ENCODE results near the gene KLHL18.
A peak's percentile ranks its signal among the peaks of the same experiment; 100 is the strongest.
"Not testable (repeated sequence)": the region's sequence is repeated elsewhere in the genome, so short reads cannot be mapped to it uniquely, and the experiment has no call there.

The KLHL18 gene

DNA sequence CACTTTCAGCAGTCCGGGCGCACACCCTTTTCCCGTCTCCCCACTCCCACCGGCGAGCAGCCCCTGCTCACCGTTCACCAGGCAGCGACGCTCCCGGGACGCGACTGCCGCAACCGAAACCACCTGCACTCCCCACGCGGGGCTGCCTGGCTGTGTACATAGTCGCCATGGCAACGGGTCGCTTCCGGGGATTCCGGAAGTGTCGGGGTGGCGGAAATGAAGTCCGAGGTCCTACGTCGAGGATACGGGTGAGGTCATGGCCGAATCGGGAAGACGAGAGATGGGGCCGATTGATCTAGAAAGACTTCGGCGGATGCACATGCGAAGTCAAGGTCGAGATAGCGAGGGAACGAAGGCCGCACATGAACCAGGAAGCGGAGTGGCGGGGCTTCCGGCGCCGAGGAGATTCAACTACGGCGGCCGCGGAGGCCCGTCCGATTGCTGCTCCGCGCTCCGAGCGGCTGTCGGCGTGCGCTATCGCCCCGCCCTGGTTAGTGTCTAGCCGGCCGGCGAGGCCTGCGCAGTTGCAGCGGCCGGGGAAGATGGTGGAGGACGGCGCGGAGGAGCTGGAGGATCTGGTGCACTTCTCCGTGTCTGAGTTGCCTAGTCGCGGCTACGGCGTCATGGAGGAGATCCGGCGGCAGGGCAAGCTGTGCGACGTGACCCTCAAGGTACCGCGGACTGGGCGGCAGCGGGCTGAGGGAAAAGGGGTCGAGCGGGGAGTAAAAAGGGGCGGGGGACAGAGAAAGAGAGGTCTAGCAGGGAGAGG, at the start of gene KLHL18, which contains the start of gene KIF9:
TSS of gene KLHL18 (plus strand) at position 521 of the 769 bp plus-strand sequence. CDS start at position 543, 22 bp downstream.
TSS of gene KIF9 (minus strand) at position 376 of the 769 bp plus-strand sequence. CDS start 5,425 bp downstream, outside the sequence.
- DNase-seq, result peak; percentile 91

DNA sequence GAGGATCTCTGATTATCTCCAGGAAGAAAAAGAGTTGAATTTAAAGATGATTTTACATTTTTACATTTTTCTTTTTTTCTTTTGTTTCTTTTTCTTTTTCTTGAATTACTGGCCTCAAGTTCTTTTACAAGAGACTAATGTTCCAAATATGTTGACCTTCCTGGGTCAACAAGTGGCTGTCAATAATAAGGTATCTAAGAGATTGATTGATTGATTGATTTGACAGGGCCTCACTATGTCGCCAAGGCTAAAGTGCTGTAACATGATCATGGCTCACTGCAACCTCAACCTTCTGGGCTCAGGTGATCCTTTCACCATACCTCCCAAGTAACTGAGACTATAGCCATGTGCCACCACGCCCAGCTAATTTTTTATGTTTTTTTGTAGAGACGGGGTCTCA, 44.7 kb upstream of the KLHL18 start:
- no peak for DNase-seq

DNA sequence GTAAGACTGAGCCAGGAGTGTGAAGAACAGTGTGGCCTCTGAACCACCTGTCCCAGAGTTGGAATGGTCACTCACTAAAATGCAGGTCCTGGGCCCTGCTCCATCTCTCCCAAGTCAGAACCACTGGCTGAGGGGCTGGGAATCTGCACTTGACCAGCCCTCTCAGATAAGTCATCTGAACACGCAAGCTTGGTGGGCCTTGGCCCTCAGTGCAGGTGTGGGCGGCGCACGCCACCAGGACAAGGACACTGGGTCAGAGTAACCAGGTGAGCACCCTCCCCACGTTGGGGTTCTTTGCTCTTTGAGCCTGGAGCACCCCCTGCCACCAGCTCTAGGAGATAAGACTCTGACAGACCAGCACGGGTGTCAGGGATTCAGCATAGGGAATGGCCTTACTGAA, 42.8 kb upstream of the KLHL18 start:
- DNase-seq, result no peak

DNA sequence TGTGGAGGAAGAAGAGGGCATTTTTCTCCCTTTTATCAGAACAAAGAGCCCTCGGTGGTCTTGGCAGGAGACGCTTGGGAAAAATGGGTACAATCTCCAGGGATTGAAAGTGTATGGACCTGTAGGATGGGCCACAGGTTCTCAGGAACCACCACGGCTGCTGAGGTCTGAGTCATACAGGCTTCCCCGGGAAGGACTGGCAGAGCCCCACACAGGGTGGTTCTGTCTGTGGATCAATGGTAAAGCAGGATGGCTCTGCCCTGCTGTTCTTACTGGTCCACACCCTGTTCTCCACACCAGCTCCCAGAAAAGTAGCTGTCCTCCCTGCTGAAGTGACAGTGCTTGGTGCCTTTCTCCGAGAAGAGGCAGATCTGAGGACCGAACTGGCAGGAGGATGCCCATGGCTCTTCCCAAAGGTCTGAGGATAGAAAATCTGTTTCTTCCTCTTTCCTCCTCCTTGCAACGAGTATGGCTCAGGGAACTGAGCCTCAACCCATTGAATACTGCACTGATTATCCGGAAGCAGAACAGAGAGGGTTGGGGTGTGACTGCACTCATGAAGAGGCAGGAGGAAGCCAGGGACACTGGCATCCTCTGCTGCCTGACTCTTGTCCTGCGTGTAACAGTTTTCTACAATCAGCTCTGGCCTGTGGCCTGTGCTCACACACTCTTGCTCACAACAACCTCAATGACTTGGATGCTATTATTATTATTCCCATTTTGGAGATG, 39.2 kb upstream of the KLHL18 start:
- DNase-seq, result no peak

DNA sequence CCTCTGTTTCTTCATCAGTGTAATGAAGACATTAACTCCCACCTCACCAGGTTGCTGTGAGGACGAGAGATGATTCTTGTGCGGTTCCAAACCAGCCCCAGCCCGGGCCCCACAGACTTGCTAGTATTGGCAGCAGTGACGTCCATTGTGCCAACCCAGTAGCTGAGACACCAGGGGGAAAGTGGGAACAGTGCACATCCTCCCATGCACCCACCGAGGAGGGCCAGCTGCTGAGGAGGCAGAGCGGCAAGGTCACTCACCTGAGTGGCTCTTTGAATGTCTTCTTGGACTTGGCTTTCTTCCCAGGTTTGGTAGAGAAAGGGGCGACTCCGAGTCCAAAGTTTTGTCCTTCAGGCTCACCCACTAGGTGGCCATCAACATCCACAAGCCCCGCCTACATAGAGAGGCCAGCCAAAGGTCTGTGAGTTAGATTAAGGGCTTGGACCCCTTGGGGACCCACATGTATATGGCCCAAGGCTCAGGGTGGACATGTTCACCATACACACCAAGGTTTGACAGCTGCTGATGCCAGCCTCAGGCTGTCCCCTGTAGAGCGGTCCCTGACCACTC, 38.1 kb upstream of the KLHL18 start:
- DNase-seq, result no peak

DNA sequence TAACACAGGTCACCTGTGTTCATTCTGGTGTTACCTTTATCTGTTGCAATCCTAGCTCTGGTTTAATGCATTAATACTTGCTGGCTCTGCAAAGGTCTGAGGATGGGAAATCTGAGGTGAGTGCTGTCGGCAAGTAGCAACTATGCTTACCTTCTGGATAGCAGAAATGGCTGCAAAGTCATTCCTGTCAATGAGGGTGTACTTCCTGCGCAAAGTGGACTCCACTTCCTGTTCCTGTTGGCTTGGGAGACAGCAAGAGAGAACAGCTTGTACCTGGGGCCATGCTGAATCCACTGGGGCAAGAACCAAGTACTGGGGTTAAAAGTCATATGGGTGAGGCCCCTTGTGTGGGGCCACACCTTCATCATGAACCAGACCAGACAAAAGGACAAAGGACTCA, 37.5 kb upstream of the KLHL18 start:
- DNase-seq, result no peak

DNA sequence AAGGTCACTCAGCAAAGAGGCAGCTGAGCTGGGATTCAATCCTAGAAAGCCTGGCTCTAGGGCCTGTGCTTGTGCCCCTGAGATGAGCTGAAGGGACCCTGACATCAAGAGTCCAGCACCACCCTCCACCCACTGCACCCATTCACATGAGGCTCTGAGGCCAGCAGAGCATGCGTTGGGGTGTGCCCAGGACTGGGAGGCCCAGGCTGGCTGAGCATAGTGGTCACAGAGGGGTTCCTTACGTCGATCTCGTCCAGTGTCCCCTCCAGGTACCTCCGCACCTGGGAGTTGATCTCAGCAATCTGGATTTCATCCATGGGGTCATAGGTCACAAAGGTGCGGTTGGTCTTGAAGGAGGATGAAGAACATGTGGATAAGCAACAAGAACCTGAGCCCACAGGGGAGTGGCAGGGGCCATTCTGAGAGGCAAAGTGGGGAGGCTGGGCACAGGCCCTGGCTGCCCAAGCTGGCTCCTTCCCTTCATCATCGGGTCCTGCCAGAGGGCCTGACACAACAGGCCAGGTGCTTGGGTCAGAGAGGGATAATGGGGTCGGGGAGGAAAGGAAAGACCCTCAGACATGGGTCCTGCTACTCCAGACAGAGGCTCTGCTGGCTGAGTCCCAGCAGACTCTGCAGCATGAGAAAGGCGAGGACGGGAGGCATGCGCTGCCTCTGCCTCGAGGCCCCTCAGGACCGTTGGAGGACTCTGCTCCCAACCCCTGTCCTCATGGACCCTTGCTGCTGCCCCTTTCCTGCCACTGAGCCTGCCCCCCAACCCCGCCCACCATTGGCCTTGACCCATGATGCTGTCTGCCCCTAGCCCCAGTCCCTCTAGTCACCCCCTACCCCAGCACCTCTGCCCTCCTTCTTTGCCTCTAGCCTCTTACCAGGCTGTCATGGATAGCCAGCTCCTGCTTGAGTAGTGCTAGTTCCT, 35.3 kb upstream of the KLHL18 start:
- DNase-seq, result no peak

DNA sequence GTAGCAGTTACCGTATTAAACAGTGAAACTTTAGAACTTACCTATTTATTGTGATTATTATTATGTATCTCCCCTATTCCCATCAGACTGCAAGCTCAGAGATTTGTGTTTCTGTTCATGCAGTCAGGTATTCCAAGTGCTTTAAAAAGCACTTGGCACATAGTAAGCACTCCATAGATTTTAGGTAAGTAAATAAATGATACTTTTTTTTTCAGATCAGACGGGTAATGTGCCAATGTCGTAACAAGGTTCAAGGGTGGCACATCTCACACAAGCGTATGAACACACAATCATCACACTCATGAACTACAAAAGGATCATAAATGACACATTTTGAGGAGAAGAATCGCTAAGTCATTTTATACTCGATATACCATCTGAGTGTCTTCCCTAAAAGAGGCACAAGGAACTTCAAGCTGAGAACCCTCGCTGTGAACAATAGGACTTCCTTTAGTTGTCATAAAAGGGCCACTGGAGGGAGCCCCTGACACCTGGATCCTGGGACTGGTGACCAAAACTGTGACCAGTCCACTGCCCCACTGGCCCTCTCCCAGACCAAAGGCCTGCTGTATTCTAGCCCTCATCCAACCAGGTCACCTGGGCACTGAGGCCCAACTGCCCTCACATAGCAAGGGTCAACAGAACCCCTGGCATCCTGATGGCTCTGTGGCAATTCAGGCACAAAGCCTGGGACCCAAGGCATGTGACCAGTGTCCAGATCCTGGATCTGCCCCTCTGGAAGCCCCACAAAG, 32.3 kb upstream of the KLHL18 start:
- DNase-seq, result no peak

DNA sequence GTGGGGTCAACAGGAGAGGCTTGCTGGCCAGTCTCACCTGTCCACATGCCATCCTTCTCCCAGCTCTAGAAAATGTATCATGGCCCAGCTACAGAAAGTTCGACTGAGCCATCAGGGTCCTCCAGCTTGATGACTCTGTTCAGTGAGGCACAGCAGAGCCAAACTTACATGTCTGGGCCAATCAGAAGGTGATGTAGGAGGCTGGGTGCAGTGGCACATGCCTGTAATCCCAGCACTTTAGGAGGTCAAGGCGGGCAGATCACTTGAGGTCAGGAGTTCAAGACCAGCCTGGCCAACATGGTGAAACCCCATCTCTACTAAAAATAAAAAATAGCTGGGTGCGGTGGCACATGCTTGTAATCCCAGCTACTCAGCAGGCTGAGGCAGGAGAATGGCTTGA, 31.7 kb upstream of the KLHL18 start:
- not testable (repeated sequence) for DNase-seq

DNA sequence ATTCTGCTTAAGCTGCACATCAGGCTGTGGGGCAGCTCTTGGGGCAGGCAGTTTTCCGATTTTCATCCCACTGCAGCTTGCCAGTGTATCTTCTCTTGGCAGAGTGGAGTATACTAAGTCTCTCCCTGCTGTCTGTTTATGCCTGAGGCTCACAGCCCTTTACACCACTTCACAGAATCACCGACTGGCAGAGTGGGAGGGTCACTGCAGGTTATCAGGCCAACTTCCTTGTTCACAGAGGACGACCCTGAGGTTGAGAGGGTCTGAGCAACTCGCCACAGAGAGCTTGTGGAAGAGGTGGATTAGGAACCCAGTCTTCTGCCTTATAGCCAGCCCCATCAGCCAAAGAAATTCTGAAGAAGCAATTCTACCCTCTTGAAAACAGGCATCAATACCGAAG, 31.1 kb upstream of the KLHL18 start:
- no peak for DNase-seq

DNA sequence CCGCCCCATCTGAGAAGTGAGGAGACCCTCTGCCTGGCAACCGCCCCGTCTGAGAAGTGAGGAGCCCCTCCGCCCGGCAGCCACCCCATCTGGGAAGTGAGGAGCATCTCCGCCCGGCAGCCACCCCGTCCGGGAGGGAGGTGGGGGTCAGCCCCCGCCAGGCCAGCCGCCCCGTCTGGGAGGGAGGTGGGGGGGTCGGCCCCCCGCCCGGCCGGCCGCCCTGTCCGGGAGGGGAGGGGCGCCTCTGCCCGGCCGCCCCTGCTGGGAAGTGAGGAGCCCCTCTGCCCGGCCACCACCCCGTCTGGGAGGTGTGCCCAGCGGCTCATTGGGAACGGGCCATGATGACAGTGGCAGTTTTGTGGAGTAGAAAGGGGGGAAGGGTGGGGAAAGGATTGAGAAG, 26.4 kb upstream of the KLHL18 start:
- DNase-seq, result not testable (repeated sequence)

DNA sequence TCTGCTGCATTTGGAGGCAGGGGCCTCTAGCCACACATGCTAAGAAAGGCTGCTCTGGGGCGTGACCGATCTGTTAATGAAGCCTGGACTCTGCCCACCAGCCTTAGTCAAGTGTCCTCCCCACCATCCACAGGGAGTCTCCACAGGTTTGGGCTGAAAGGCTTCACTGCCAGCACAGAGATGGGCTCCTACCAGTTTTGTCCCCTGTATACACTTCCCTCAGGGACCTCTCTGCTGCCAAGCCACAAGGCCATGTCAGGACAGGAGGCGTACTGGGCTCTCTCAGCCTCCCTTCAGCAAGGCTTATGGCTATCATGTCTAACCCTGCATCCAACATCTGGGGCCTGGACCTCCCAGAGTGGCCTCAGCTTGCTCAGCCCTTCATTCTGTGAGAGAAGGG, 23.6 kb upstream of the KLHL18 start:
- no peak for DNase-seq

DNA sequence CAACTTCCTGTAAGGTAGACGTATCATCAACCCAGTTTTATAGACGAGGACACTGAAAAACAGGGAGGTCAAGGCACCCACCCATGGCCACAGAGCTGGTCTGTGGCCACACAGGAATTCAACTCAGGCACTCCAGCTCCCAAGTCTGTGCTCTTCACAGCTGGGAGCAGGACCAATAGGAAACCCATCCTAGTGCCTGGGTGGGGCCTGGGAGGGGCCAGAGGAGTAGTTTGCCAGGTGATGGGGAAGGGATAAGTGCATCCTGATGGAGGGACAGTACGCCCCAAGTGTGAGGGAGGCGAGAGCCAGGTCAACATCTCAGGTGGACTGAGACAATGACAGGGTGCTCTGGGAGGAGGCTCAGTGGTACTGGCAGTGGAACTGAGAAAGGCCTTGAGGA, 22.1 kb upstream of the KLHL18 start:
- DNase-seq, result no peak

DNA sequence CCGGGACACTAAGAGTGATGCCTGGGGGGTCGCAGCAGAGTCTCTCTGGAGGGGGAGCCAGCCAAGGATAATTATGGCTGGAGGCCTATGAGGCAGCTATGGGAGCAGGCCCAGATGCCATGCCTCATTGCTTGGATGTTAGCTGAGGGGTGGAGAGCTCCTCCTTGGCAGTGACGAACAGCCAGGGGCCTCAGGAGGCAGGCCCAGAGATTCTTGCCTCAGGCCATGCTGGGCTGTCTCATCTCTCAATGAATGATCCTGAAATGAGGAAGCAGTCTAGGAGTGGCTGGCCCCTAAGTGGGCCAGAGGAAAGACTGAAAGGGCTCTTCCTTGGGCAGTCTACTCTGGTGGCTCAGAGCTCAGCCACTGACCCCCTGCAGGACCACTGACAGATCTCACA, 21.4 kb upstream of the KLHL18 start:
- DNase-seq, result no peak

DNA sequence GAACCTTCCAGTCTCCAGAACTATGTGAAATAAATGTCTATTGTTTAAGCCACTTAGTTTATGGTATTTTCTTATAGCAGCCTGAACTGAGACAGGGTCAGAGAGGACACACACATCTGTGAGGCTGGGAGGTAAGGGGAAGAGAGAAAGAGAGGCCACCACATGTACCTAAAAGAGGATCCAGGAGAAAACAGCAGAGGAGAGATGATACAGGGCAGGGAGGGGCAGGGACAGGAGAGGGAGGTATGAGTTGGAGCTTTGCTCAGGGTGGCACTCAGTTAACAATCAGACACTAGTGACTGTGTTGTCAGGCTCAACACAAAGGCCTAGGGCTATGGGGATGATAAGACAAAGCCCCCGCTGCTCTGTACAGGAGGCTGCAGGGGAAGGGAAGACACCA, 17.7 kb upstream of the KLHL18 start:
- DNase-seq, result no peak

DNA sequence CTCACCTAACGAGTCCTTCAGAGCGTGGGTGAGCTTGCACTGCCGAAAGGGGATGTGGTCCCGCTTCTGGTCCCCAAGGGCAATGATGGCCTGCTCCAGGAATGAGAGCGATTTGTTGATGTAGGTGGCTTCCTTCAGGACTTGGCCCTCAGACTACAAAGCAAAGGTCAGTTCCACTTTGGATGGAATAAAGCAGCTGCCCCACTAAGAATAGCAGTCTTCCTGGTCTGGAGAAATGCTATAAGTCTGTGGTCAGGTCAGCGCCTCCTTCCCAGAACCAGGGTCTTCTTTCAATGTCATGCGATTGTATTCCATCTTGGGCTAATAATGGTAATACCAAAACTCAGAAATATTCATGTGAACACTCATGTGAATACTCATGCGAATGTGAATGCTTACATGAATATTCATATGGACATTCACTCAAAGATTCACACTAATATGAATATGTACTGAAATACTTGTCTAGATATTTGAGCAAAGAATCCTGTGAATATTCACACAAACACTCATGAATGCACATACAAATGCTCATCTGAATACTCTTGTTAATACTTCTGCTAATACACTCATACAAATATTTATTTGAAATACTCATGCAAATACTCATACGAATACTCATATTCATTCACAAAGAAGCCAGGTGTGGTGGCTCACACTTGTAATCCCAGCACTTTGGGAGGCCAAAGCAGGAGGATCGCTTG, 16.9 kb upstream of the KLHL18 start:
- no peak for DNase-seq

DNA sequence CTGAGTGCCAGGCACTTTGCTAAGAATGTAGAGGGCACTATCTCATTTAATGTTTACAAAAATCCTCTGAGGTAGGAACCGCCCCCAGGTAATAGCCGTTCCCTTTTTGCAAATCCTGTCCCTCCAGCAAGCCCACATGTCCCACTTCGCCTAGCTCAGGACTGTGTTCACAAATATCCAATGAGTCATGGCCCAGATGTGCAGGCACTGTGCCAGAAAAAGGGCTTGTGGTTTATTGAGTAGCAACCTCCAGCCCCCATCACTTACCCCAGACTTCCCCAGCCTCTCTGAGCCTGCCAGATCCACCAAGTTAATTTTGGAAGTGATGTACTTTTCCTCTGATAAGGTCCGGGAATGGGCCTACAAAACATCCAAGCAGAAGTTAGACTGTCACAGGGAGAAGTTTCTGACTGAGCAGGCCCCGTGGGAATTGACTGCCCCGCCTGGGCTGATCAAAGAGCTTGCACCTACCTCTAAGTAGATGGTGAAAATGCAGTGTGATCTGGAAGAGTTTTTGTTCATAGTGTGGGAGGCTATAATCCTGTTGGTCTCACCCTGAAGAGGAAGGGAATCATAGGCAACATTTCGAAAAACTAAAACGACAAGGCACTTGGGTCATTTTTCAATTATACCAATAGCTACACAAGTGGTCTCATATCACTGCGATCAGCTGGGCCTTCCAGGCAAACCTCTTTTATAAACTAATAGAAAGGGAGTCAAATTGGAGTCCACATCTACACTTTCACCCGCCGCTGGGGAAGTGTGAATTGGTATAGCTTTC, 15.8 kb upstream of the KLHL18 start:
- no peak for DNase-seq

DNA sequence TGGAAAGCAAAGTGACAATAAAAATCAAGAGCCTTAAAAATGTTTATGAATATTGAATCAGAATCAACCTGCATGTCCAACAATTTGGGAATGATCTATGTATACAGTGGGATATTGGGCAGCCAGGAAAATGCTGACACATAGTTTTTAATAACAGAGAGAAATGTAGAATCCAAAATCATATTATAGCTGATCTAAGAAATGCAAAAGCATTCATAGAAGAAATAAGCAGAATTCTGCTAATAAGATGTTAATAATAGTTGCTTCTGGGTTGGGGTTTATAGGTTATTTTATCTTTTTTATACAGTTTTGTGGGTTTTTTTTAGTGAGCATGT, 15.3 kb upstream of the KLHL18 start:
- DNase-seq, result no peak

DNA sequence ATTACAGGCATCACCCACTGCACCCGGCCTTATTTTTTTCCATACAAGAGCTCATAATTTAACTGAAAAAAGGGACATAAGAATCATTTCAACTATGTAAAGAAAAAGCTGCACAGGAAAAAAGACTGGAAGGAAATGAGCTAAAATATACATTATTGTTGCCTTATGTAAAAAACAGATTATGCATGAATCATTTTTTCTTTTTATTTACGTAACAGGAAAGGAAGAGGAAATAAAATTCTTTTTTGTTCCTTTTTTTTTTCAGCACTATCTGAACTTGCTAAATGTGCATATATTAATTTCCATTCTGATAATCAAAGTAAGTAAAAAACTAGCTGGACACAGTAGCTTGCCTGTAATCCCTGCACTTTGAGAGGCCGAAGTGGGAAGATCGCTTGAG, 12.2 kb upstream of the KLHL18 start:
- DNase-seq, result no peak

DNA sequence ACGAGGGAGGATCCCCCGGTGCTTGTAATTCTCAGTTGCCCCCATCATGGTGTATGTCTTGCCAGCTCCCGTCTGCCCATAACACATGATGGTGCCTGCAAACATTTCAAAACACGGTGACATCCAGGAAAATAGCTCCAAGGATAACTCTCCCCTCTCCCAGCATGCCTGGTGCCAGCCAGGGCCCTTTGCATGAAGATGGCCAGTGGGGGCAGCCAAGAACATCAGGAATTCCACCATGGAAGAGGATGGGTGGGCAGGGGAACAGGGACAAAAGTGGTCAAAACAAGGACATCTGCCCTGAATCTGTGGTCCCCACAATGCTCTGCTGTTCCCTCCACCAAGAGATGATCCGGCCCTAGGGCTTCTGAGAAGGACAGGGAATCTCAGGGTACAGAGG, 9.2 kb upstream of the KLHL18 start:
- DNase-seq, result no peak

DNA sequence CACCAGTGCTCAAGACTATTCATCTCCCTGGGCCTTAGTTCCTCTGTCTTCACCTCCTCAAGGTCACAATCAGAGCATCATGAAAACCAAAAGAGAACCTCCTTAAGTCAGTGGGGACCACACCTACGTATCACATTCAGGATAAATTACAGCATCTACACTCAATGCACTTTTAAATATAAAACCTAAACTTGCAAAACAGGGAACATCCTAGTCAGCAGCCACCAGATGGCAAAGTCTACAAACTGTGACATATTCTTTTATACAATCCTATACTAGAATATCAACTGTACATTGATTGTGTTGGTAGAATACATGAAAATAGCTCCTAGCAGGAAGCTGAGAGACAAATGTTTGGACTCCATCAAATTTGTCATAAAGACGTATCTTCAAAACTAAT, 8.1 kb upstream of the KLHL18 start:
- DNase-seq, result no peak

Measured in SHP77 treated with DMSO at 0.1 percent for 48 hours (cell line).